B cell (primary cell): ENCODE data around the gene TMEM203. TPM values are rescaled to one million over a fixed set of nuclear protein-coding genes. Genes with fewer than 3 reads are reported as not detected.

ENCODE experiments used
- ATAC-seq: fragments of 200-7000 bp; cut with Tn5 transposase; one replicate; pipeline ENCODE4 v1.10.0; 2021; ENCODE audit warnings: low read depth, mild to moderate bottlenecking, moderate number of reproducible peaks, moderate library complexity
- CTCF ChIA-PET: fragments of 350-600 bp; sonication (Branson Sonifier 250); formaldehyde crosslinking; loops from one replicate; lab custom pipeline; 2021; ENCODE audit warnings: antibody characterized with exemption, inconsistent platforms; lab: Charles Lee
- POLR2A ChIA-PET: fragments of 350-600 bp; sonication (Branson Sonifier 250); formaldehyde crosslinking; loops from one replicate; lab custom pipeline; 2021; ENCODE audit warnings: antibody characterized with exemption; lab: Charles Lee
- DNase-seq: peaks from one replicate; pipeline ENCODE4 v3.0.0; 2013
- H2AFZ ChIP-seq: 2 replicates; pipeline ENCODE4 v1.6.1; 2012; ENCODE audit warnings: mild to moderate bottlenecking, low read depth, low read length; ENCODE audit not compliant: insufficient read depth, poor library complexity, severe bottlenecking
- H3K27ac ChIP-seq, 2 donors: 1 replicate in 1 of 2; 2 replicates in 1 of 2; pipeline ENCODE4 v1.5.1; 2012 to 2013; ENCODE audit warnings: low read length in 2 of 2, mild to moderate bottlenecking in 2 of 2, moderate library complexity in 1 of 2
- H3K27me3 ChIP-seq, 4 experiments: fragments of 200-600 bp in 1 of 4; sonication (generic) in 1 of 4; replicated peaks in 1 of 4; 1 replicate in 2 of 4; 2 replicates in 2 of 4; pipeline versions ENCODE4 v1.6.1 to v1.7.0; 2013 to 2016; ENCODE audit warnings: low read length in 3 of 4, mild to moderate bottlenecking in 2 of 4, mixed read lengths in 1 of 4, moderate library complexity in 1 of 4; ENCODE audit not compliant: insufficient read depth in 4 of 4, control insufficient read depth in 3 of 4; ENCODE audit errors: control extremely low read depth in 1 of 4
- H3K36me3 ChIP-seq, 2 experiments: replicated peaks in 1 of 2; 1 replicate in 1 of 2; 2 replicates in 1 of 2; pipeline versions ENCODE4 v1.6.1 to v1.7.1; 2013; ENCODE audit warnings: low read length in 1 of 2; ENCODE audit not compliant: insufficient read depth in 2 of 2, control insufficient read depth in 1 of 2; ENCODE audit errors: control extremely low read depth in 1 of 2, extremely low read depth in 1 of 2
- H3K4me1 ChIP-seq, 2 donors: fragments of 200-600 bp in 1 of 2; sonication (generic) in 1 of 2; 1 replicate in 1 of 2; 2 replicates in 1 of 2; pipeline versions ENCODE4 v1.5.1 to v1.6.1; 2013 to 2017; ENCODE audit warnings: low read length in 2 of 2; ENCODE audit not compliant: control insufficient read depth in 2 of 2, insufficient read depth in 2 of 2
- H3K4me2 ChIP-seq: replicated peaks from 2 replicates; pipeline ENCODE3; 2012; ENCODE audit warnings: mild to moderate bottlenecking, low read depth, low read length; ENCODE audit not compliant: poor library complexity, severe bottlenecking
- H3K4me3 ChIP-seq, 5 experiments: fragments of 200-600 bp in 1 of 5; sonication (generic) in 1 of 5; 1 replicate in 3 of 5; 2 replicates in 2 of 5; pipeline versions ENCODE4 v1.5.1 to v1.7.0; 2011 to 2016; ENCODE audit warnings: low read length in 4 of 5, mild to moderate bottlenecking in 4 of 5, low read depth in 2 of 5, control low read depth in 1 of 5, moderate library complexity in 1 of 5; ENCODE audit not compliant: insufficient read depth in 1 of 5; ENCODE audit errors: control extremely low read depth in 1 of 5, extremely low read depth in 1 of 5
- H3K79me2 ChIP-seq: fragments of 200-600 bp; sonication (generic); one replicate; pipeline ENCODE4 v1.6.0; 2016; ENCODE audit warnings: low read length; ENCODE audit not compliant: control insufficient read depth, insufficient read depth
- H3K9ac ChIP-seq: fragments of 200-600 bp; sonication (generic); 2 replicates; pipeline ENCODE4 v1.6.1; 2017; ENCODE audit warnings: mild to moderate bottlenecking, low read length, moderate library complexity
- H3K9me3 ChIP-seq, 3 donors: one replicate each; pipeline versions ENCODE4 v1.6.1 to v1.7.1; 2013; ENCODE audit warnings: low read length in 2 of 3; ENCODE audit not compliant: control insufficient read depth in 2 of 3, insufficient read depth in 1 of 3; ENCODE audit errors: control extremely low read depth in 1 of 3
- H4K20me1 ChIP-seq: 2 replicates; pipeline ENCODE4 v1.6.0; 2012; ENCODE audit warnings: mild to moderate bottlenecking, low read length; ENCODE audit not compliant: insufficient read depth, control insufficient read depth, poor library complexity, severe bottlenecking
- H3K27ac Mint-ChIP-seq: one replicate; pipeline ENCODE4 v1.8.0; 2021; ENCODE audit warnings: mixed read lengths
- H3K27me3 Mint-ChIP-seq: one replicate; pipeline ENCODE4 v1.8.0; 2021; ENCODE audit warnings: mixed read lengths
- H3K4me1 Mint-ChIP-seq: one replicate; pipeline ENCODE4 v1.8.0; 2021; ENCODE audit warnings: mixed read lengths
- H3K4me3 Mint-ChIP-seq: one replicate; pipeline ENCODE4 v1.8.0; 2021; ENCODE audit warnings: mixed read lengths
- H3K9me3 Mint-ChIP-seq: one replicate; pipeline ENCODE4 v1.8.0; 2022; ENCODE audit warnings: mixed read lengths; ENCODE audit not compliant: insufficient read depth
- CTCF ChIP-seq: fragments of 200-600 bp; IDR thresholded peaks from one replicate; pipeline ENCODE4 v1.8.0; 2022; ENCODE audit warnings: antibody characterized with exemption, mild to moderate bottlenecking
- EZH2 ChIP-seq: IDR thresholded peaks from 2 replicates; pipeline ENCODE4 v1.6.1; 2012; ENCODE audit warnings: borderline replicate concordance, low read depth, mild to moderate bottlenecking, moderate library complexity, low read length; ENCODE audit not compliant: insufficient read depth, poor library complexity, severe bottlenecking
- WGBS: methylation state at CpG from one replicate; pipeline ENCODE4 v1.1.5; 2013; ENCODE audit warnings: missing lambda C conversion rate; ENCODE audit not compliant: insufficient coverage; 5-methylcytosine and 5-hydroxymethylcytosine counted together
- intact Hi-C: fragments of 100-400 bp; cut with micrococcal nuclease; formaldehyde crosslinking; loops from one replicate; pipeline ENCODE4 v1.10.0; 2022
- polyA plus RNA-seq: library from polyadenylated mRNA; depleted of rRNA; stranded (reverse); fragments of >200 nt; gene quantifications from 2 replicates; pipeline ENCODE4 v1.2.3, GENCODE V29; 2012
- total RNA-seq, 2 donors: library from RNA; stranded (reverse); fragments of 120-200 nt in 1 of 2; gene quantifications; 1 replicate in 1 of 2; 2 replicates in 1 of 2; pipeline versions ENCODE4 v1.2.3 to v1.2.4, GENCODE V29; 2013 to 2022

The TMEM203 gene
- total and polyA plus RNA-seq, 2 donors (not counting 1 experiment from before 2014, with no cell fraction given), result 20.6 to 35.7 TPM

DNA sequence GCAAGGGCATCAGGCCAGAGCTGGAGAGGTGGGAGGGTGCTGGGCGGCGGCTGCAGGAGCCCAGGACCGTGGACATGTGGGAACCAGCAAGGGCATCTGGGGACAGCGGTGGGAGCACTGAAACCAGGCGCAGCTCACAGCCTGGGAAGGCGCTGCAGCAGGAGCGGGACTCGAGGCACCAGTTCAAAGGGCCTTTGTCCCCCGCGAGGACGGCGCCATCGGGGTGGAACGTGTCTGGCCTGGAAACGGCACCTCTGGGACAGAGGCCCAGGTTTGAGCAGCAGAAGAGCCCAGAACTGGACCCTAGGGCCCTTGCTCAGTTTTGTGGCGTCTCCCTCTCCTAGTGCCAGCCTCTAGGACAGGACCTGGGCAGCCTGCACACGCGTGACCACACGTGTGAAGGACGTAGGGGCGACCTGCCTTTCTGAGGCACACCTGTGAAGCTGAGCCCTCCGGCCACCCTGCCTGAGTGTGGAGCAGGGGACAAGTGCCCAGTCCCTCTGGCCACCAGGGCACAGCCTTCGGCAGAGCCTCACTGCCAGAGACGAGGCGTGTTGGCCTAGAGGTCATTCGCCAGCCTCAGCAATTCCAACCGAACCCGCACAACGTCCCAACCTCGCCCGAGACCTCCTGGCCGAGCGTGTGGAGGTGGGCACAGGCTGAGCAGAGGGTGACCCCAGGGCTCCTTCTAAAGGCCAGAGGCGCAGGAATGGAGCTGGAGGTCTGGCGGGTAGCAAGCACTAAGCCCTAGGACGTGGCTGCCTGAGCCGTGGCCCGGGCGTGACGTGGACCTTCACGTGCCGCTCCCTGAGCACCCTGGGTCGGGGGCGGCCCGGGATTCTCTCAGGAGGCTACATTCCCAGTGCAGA is 31.4 kb downstream of the TMEM203 start:
- peaks cover 0 to 10% (median 0%) of the 10 kb centered on the region in 3 donors for H3K9me3 ChIP-seq
- Mint-ChIP-seq H3K9me3 (no peaks in the 10 kb centered on the region), H3K27ac (no peak overlapping the region), H3K4me3 (no peak overlapping the region), H3K27me3 (peaks cover under 1% of the 10 kb centered on the region), H3K4me1 (peaks cover 6% of the 10 kb centered on the region)
- H3K27ac ChIP-seq, result no peak overlapping the region
- no peaks in the 10 kb centered on the region for H3K79me2 ChIP-seq
- H2AFZ ChIP-seq, result no peak overlapping the region
- H3K36me3 ChIP-seq, result peaks cover 0 to 10% of the 10 kb centered on the region in 2 experiments
- CTCF ChIA-PET, result no interaction called here
- peaks cover 7 to 23% of the 10 kb centered on the region in 2 donors for H3K4me1 ChIP-seq
- no peak overlapping the region for H3K4me2 ChIP-seq
- POLR2A ChIA-PET, result no interaction called here
- no peaks in the 10 kb centered on the region for H4K20me1 ChIP-seq
- 91% methylated on average over 45 of the region's 45 CpGs for WGBS
- no peak overlapping the region for H3K9ac ChIP-seq
- H3K27me3 ChIP-seq, result peaks cover 0 to 36% (median 16%) of the 10 kb centered on the region in 4 experiments
- intact Hi-C loops, result no loop called here
- no peak for ATAC-seq
- TF ChIP-seq EZH2 (no peak), CTCF (no peak)
- no peak for DNase-seq
- no peak overlapping the region for H3K4me3 ChIP-seq
